Hindlimb muscle (tissue), 1 donor: ENCODE measurements around the gene SLC39A9. TPM values are rescaled to one million over a fixed set of nuclear protein-coding genes. Genes with fewer than 3 reads are reported as not detected.
"Not testable (repeated sequence)": the region's sequence is repeated elsewhere in the genome, so short reads cannot be mapped to it uniquely, and the experiment has no call there.

Experiments
- DNase-seq: peaks from one replicate; pipeline ENCODE4 v3.0.0-alpha.2; 2013
- polyA plus RNA-seq: library from polyadenylated mRNA; unstranded; fragments of 120-200 nt; gene quantifications from one replicate; pipeline ENCODE4 v1.2.1, GENCODE V29; 2013; ENCODE audit not compliant: insufficient read length

SLC39A9 gene
- polyA plus RNA-seq, 1 donor = 27.1 TPM

GRCh38 chr14:69370061-69370460 lies 28.4 kb upstream of the SLC39A9 start:
- no peak for DNase-seq

GRCh38 chr14:69372146-69372545 lies 26.3 kb upstream of the SLC39A9 start:
- no peak for DNase-seq

GRCh38 chr14:69373104-69373503 lies 25.4 kb upstream of the SLC39A9 start:
- no peak for DNase-seq

- no peak for DNase-seq
Measured at GRCh38 chr14:69374235-69374634, 24.3 kb upstream of the SLC39A9 start.

GRCh38 chr14:69375182-69375581 lies 23.3 kb upstream of the SLC39A9 start:
- DNase-seq = no peak

GRCh38 chr14:69375722-69376121 lies 22.8 kb upstream of the SLC39A9 start:
- DNase-seq = no peak

- no peak for DNase-seq
Measured at GRCh38 chr14:69376439-69376838, 22.1 kb upstream of the SLC39A9 start.

GRCh38 chr14:69378274-69378673 lies 20.2 kb upstream of the SLC39A9 start:
- no peak for DNase-seq

GRCh38 chr14:69387311-69387710 lies 11.2 kb upstream of the SLC39A9 start:
- DNase-seq = no peak

- not testable (repeated sequence) for DNase-seq
Measured at GRCh38 chr14:69391400-69391799, 7.1 kb upstream of the SLC39A9 start.

- no peak for DNase-seq
Measured at GRCh38 chr14:69392481-69392880, 6.0 kb upstream of the SLC39A9 start.

GRCh38 chr14:69395929-69396328 lies 2.6 kb upstream of the SLC39A9 start:
- no peak for DNase-seq

- DNase-seq = peak; percentile 3
Measured at GRCh38 chr14:69398818-69399210, 322 bp downstream of the SLC39A9 start.

- no peak for DNase-seq
Measured at GRCh38 chr14:69399750-69400149, 1.3 kb downstream of the SLC39A9 start.

GRCh38 chr14:69400154-69400553 lies 1.7 kb downstream of the SLC39A9 start:
- DNase-seq = no peak

- no peak for DNase-seq
Measured at GRCh38 chr14:69401841-69402240, 3.3 kb downstream of the SLC39A9 start.

GRCh38 chr14:69404478-69404877 lies 6.0 kb downstream of the SLC39A9 start:
- DNase-seq = no peak

GRCh38 chr14:69404883-69405282 lies 6.4 kb downstream of the SLC39A9 start:
- DNase-seq = no peak

- DNase-seq = no peak
Measured at GRCh38 chr14:69405762-69406161, 7.3 kb downstream of the SLC39A9 start.

- DNase-seq = no peak
Measured at GRCh38 chr14:69408331-69408960, 10.0 kb downstream of the SLC39A9 start.

- DNase-seq = no peak
Measured at GRCh38 chr14:69413483-69413882, 15.0 kb downstream of the SLC39A9 start.

GRCh38 chr14:69416087-69416486 lies 17.6 kb downstream of the SLC39A9 start:
- not testable (repeated sequence) for DNase-seq

- no peak for DNase-seq
Measured at GRCh38 chr14:69423279-69423678, 24.8 kb downstream of the SLC39A9 start.

GRCh38 chr14:69424149-69424923 lies 25.8 kb downstream of the SLC39A9 start:
- no peak for DNase-seq
